ENCODE measurements around the gene VPS11.

The VPS11 gene

DNA sequence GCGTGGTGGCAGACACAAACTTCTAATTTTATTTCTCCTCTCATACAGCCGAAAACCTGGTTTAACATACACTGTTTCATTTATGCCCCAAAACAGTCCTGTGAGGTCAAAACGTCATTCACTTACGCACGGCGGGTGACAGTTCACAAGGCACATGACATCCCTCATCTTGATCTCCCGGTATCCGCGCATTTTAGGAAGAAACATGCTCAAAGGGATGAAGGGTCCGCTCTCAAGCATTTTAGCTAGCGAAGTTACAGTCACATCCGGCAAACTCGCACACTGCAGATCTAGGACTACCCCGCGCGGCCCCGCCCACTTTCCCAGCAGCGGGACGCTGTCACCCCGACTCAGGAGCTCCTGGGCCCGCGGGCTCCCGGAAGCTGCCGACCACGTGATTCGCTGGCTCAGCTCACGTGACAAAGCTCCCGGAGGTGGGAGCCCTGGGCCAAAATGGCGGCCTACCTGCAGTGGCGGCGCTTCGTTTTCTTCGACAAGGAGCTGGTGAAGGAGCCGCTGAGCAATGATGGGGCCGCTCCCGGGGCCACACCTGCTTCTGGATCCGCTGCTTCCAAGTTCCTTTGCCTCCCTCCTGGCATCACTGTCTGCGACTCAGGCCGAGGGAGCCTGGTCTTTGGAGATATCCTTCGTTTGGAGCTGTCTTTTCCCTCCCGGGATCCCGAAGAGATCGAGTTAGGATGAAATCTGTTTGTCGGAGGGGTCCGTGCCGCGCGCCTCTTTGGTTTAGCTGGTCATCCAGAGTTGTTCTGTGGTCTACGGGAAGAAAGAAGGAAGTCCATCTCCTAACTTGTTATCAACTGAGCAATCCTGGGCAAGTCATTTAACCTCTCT is at the start of gene VPS11:
TSS of gene VPS11 (plus strand) at position 448 of the 852 bp plus-strand sequence. CDS start at position 454, 6 bp downstream.
- H3K27ac ChIP-seq: peak within 1 kb of the TSS; percentile 83
- TF ChIP-seq, protein P1, sequence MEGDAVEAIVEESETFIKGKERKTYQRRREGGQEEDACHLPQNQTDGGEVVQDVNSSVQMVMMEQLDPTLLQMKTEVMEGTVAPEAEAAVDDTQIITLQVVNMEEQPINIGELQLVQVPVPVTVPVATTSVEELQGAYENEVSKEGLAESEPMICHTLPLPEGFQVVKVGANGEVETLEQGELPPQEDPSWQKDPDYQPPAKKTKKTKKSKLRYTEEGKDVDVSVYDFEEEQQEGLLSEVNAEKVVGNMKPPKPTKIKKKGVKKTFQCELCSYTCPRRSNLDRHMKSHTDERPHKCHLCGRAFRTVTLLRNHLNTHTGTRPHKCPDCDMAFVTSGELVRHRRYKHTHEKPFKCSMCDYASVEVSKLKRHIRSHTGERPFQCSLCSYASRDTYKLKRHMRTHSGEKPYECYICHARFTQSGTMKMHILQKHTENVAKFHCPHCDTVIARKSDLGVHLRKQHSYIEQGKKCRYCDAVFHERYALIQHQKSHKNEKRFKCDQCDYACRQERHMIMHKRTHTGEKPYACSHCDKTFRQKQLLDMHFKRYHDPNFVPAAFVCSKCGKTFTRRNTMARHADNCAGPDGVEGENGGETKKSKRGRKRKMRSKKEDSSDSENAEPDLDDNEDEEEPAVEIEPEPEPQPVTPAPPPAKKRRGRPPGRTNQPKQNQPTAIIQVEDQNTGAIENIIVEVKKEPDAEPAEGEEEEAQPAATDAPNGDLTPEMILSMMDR (conservative IDR thresholded peaks at IDR 0.05): no peak
- no peak for TF ChIP-seq ZFX (IDR thresholded peaks at IDR 0.05)

DNA sequence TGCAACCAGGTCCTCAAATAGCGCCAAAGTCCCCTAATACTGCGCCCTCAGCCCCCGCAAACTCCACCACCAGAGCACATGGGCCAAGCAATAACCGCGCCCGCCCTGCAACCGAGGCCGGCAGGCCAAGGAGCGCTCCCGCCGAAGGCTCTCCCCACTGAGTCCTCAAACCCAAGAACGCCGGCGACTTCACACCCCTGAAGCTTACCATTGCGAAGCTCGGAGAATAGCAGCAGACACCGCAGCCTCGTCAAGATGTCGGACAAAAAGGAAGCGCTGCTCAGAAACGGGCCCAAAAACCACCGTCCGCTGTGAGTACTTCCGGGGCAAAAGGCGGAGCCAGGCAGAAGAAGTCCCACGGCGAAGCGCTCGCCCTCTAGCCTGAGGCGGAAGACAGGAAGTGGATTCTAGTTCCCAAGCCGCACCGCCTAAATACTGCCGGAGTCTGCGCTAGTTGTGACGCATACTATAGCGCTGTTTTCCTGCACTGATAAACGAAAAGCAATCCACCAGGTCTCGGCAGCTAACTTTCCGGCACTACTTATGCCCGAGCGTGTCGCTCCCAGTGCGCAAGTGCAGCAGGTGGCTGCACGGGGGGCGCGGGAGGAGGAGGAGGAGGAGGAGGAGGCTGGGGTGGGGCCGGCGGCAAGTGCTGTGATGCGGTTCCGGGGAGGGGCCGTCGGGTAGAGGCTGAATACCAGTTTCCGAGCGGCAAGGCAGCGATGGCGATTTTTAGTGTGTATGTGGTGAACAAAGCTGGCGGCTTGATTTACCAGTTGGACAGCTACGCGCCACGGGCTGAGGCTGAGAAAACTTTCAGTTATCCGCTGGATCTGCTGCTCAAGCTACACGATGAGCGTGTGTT is 49.3 kb upstream of the VPS11 start, which contains the start of the genes RPS25 and TRAPPC4:
TSS of gene RPS25 (minus strand) at position 270 of the 865 bp plus-strand sequence. CDS start at position 211, 59 bp downstream.
TSS of gene TRAPPC4 (plus strand) at position 693 of the 865 bp plus-strand sequence. CDS start at position 723, 30 bp downstream.
- TF ChIP-seq ZFX (IDR thresholded peaks at IDR 0.05): peak; percentile 57; the same call in 1 of the 2 replicates
- TF ChIP-seq, protein P1 (conservative IDR thresholded peaks at IDR 0.05): no peak
- H3K27ac ChIP-seq: peak within 1 kb of the TSS; percentile 96

DNA sequence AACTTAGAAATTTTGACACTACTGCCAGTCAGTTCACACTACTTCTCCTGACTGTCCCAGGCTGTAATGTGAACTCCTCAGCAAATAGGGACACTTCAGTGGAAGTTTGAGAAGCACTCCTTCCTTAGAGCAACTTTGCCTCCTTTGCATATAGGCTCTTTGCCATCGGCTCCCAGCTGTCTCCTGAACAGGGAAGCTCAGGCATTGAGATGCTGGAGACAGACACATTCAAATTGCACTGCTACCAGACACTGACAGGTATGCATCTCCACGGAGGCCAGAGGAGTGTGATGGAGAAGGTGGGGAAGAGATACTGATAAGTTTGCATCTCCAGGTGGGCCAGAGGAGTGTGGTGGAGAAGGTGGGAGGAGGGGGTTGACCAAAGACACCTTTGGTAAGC is 47.6 kb upstream of the VPS11 start:
- TF ChIP-seq ZFX (IDR thresholded peaks at IDR 0.05): no peak
- TF ChIP-seq, protein P1 (conservative IDR thresholded peaks at IDR 0.05): no peak
- peak overlapping the region; percentile 4; the same call in 1 of the 2 replicates for H3K27ac ChIP-seq

DNA sequence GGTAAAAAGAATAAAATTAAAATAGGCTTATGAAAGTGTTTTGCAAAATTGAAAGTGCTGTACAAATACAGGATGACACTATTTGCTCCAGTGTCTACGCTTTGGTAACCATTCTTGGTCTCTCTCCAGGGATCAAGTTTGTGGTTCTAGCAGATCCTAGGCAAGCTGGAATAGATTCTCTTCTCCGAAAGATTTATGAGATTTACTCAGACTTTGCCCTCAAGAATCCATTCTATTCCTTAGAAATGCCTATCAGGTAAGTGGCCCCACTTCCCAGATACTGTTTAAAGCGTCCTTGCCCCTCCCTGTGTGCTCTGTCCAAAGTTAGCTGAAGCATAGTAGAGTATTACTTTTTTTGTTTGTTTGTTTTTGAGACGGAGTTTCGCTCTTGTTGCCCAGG is 46.0 kb upstream of the VPS11 start:
- no peak for TF ChIP-seq ZFX (IDR thresholded peaks at IDR 0.05)
- TF ChIP-seq, protein P1 (conservative IDR thresholded peaks at IDR 0.05): no peak
- no peak overlapping the region for H3K27ac ChIP-seq

DNA sequence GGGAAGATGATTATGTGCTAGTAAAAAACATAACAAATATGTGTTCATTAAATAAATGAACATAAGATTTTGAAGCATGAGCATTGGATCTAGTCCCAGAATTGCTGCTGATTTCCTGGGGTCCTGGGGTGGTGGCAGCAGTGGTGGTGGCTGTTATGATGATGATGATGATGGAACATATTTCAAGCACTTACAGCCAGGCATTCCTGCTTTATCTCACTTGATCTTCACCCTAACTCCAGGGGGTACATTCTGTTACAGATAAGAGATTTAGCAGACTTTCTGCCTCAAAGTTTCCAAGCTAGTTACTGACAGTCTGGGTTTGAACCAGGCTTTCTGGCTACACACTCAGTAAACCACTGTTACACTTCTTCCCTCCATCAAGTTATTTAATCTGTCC is 43.9 kb upstream of the VPS11 start:
- TF ChIP-seq, protein P1 (conservative IDR thresholded peaks at IDR 0.05): no peak
- TF ChIP-seq ZFX (IDR thresholded peaks at IDR 0.05): no peak
- H3K27ac ChIP-seq: no peak overlapping the region

DNA sequence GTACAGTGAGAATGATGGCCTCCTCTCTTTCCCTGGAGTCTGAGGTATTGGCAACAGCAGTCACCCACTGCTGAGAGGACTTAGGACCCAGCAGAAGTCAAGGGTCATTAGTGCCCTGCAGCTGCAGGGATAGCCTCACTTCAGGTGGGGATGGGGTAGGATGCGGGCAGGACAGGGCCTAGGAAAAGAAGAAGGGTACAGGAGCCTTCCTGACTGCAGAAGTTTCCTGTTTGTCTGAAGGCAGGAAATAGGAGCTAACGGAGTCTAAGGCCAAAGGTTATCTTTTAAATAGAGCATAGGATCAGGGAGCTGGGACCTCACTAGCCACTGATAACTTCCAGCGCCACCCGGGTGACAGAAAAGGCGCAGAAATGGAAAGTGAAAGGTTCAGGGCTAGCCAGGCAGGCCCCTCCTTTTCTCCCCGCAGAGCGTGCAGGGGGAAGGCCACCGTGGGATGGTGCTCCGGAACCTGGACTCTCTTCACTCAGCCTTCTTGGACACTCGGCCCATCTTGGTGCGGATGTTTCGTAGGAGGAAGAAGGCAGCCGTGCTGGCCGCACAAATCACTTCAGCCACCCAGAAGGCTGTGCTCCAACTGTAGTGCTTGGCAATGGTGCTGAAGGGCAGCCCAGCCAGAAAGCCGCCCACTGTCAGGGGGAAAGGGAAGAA is 43.1 kb upstream of the VPS11 start:
- H3K27ac ChIP-seq: no peak overlapping the region
- TF ChIP-seq ZFX (IDR thresholded peaks at IDR 0.05): no peak
- TF ChIP-seq, protein P1 (conservative IDR thresholded peaks at IDR 0.05): no peak
